ENCODE data around the gene SEMA4D.

Gene SEMA4D

GRCh38 chr9:89408628-89409101, 89.2 kb downstream of the SEMA4D start:
- peak; percentile 23 to 70 (median 58) for DNase-seq

GRCh38 chr9:89407070-89407469, 90.8 kb downstream of the SEMA4D start:
- no peak for DNase-seq

- DNase-seq, result no peak
Measured at GRCh38 chr9:89405826-89406225, 92.1 kb downstream of the SEMA4D start.

GRCh38 chr9:89404074-89404473, 93.8 kb downstream of the SEMA4D start:
- DNase-seq, result no peak

- DNase-seq, result no peak
Measured at GRCh38 chr9:89402695-89403427, 95.1 kb downstream of the SEMA4D start.

- DNase-seq, result no peak
Measured at GRCh38 chr9:89400403-89401116, 97.4 kb downstream of the SEMA4D start.

GRCh38 chr9:89398621-89399020, 99.3 kb downstream of the SEMA4D start:
- no peak for DNase-seq

GRCh38 chr9:89397471-89397870, 100.4 kb downstream of the SEMA4D start:
- DNase-seq, result no peak

- no peak for DNase-seq
Measured at GRCh38 chr9:89395931-89396710, 101.8 kb downstream of the SEMA4D start.

GRCh38 chr9:89394412-89394811, 103.5 kb downstream of the SEMA4D start:
- no peak for DNase-seq

GRCh38 chr9:89391585-89391984, 106.3 kb downstream of the SEMA4D start:
- DNase-seq, result no peak

- DNase-seq, result no peak
Measured at GRCh38 chr9:89390578-89391116, 107.3 kb downstream of the SEMA4D start.

- DNase-seq, result no peak
Measured at GRCh38 chr9:89390068-89390555, 107.8 kb downstream of the SEMA4D start.

- DNase-seq, result no peak
Measured at GRCh38 chr9:89388868-89389177, 109.1 kb downstream of the SEMA4D start.

GRCh38 chr9:89388084-89388867, 109.6 kb downstream of the SEMA4D start:
- DNase-seq, result no peak

- no peak for DNase-seq
Measured at GRCh38 chr9:89387197-89387849, 110.6 kb downstream of the SEMA4D start.

GRCh38 chr9:89386797-89387196, 111.1 kb downstream of the SEMA4D start:
- DNase-seq, result no peak

GRCh38 chr9:89386206-89386605, 111.7 kb downstream of the SEMA4D start:
- DNase-seq, result no peak

GRCh38 chr9:89384783-89385182, 113.1 kb downstream of the SEMA4D start:
- DNase-seq, result no peak

- no peak for DNase-seq
Measured at GRCh38 chr9:89383721-89384300, 114.1 kb downstream of the SEMA4D start.

- no peak for DNase-seq
Measured at GRCh38 chr9:89383030-89383720, 114.7 kb downstream of the SEMA4D start.
